Inflammatory macrophage treated with lipopolysaccharide for 1 hour (primary cell): ENCODE measurements around the gene ERN1.

ENCODE experiments used
- DNase-seq, 2 donors: peaks; one replicate each; pipeline ENCODE4 v3.0.0-alpha.2; 2020 to 2022

The ERN1 gene

DNA sequence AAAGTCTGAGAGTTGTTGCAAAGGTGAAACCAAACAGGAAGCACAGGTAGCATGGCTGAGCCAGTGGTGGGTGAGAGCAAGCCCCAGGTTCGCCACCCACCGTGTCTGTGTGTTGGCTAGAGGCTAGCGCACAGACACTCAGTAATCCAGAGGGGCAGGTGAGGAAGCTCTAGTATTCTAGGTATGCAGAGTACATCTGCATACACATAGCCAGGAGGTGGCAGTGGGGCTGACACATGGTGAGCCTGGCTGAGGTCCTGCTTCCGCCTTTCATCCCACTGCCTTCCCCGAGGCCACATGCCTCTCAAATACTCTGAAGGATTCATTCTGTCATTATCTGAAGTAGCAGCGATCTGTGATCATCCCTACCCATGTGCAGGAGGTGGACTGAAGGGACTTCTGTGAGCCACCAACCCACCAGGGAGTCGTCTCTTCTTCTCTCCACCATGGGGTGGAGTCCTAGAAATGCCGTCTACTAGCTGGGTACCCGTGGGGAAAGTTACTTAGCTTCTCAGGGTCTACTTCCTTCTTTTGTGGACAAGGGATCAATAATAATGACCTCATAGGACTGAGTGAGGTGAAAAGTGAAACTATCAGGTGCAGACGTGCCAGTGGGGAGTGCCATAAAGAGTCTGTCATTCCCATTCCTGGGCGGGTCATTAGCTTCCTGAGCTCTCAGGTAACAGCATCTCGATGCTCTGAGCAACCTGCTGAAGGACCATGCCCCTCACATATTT is 73.5 kb downstream of the ERN1 start:
- no peak for DNase-seq

DNA sequence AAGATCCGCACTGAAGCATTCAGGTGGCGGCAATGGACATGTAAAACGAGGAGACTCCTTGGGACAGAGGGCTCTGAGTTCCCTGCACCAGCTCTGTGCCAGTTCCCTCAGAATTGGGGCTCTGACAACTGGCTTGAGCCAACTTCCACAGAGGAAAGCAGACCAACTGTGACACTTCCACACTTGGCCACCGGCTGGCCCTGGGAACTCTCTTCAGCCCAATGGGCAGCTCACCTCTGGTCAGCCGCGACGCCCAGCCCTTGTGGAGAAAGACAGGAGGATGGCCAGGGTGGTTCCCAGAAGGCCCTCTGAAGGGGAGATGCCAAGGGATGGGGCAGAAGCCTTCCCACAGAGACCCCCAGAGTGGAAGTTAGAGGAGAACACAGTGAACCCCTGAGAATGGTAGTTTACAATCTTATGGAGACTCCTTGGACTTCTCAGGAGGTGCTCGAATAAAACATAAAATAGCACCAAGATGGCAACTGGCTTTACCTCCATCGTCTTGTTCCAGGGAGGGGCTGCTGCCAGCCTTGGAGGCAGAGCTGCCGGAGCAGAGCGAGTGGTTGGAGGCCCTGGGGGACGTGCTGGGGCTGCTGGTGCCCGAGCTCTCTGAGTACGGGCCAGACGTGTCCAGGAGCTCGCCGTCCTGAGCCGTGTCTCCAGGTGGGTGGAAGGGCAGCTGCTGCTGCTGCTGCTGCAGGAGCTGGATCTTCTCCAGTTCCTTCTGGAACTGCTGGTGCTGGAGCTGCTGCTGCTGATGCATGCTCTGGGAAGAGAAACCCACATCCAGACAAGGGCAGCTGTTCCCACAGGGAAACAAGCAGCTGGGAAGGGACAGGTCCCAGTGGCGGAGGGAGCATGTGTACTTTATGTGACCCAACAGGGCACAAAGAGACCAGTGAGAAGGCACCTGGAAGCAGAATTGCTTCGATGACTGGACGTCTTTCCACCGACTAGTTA is 74.5 kb downstream of the ERN1 start:
- DNase-seq = no peak

DNA sequence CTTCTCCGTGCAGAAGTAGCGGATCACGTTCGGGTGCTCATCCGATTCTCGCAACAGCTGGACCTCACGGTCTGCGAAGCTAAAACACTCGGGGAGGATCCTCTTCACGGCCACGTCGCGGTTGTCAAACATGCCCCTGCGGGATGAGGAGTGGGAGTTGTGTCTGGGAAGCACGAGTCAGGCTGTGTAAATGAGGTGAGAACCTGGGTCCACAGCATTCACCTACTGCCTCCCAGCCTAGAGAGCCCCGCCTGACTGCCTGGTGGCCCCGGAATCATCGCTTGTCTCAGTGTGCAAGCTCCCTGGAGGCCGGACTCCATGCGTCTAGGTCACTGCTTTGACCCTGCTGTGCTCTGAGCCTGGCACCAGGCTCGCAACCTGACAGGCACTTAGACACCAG is 75.6 kb downstream of the ERN1 start:
- DNase-seq = no peak

DNA sequence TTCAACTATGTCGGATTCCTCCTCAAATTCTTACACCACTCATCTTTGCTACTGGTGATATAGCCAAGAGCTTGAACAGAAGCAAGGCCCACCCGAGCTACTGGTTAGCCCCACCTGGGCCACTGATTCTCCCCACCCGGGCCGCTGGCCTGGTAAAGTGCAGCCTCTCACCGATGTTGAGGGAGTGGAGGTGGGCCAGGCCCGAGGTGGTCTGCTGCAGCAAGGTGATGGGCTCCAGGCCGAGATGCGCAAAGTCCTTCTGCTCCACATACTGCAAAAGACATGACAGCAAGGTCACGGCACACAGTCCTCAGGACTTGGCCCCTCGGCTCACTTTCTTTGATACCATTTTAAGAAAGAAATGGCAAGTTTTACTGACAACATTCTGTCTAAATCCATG is 76.8 kb downstream of the ERN1 start:
- DNase-seq = no peak

DNA sequence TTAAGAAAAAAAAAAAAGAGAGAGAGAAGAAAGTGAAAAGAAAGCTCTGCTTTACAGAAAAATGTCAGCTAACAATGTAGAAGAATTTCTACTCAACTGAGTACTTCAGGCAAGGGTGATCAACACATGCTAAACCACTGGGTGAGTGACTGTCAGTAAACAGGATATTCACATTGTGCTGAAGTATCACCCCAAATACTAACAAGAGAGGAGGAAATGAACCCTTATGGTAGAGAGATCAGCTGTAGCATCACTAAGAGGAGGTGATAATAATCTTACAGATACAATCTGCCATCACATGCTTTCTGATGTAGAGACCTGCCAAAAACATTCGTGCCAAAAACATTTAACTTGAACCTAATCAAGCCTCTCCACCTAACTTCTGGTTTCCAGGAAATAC is 78.8 kb downstream of the ERN1 start:
- no peak for DNase-seq

DNA sequence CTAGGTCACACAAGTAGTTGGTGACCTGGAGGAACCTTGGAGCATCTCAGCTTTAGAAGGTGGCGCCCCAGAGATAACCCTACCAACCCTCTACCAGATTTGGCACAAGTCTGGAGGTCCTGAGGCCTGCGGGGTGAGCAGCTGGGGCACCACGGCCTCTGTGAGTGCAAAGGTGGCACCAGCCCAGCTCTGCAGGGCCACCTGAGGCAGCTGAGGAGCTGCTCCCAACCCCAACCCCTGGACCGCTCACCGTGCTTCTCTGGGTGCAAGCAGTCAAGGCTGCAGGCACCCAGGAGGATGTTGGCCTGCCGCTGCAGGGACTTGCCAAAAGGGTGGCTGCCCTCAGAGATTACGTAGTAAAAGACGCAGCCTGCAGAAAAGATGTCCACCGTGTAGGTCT is 81.1 kb downstream of the ERN1 start:
- no peak for DNase-seq

DNA sequence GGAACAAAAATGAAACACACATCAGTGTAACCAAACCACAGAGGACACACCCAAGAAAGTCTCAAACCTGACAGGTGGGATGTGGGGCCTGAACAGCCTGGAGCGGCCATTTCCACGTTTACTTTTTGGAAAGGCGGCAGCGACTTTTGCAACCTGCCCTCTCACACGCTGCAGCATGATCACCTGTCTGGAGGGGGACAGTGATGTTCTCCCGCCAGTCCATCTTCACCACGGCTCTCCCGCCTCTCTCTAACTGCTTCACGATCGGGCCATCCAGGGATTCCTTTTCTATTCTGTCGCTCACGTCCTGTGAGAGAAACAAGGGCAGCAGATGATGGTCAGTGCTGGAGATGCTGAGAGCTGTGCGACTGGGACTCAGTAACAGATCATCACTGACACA is 84.8 kb downstream of the ERN1 start:
- DNase-seq = no peak

DNA sequence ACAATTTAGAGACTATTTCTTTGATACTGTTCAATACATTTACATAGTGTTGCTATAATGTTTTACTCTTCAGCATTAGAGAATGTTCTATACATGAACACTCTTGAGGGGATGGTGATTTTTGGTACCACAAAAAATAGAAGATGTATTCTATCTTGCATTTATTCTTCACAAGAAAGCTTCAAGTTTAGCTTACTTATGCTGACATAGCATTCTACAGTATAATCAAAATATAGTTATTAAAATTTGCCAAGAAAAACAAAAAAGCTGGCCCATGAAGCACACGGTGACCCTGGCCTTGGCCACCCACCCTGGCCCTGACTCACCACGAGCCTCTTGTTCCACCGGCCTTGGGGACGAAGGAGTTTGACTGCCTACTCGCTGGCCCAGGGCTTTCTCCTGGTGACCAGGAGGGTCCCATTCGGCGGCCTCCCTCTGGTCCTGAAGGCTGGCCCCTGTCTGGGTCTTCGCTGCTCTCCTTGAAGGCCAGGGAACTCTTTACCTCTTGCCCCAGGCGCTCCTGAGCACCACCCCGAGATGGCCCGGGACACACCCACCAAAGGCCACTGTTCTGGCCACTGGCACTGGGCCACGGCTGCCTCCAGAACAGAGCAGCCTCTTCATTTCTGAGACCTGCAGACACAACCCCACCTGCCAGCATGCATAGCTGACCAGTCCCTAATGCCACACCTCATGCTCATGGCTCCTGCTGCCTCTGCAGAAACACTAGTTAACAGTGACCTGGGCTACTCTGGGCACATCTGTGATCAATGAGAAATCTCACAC is 87.1 kb downstream of the ERN1 start:
- DNase-seq = no peak

DNA sequence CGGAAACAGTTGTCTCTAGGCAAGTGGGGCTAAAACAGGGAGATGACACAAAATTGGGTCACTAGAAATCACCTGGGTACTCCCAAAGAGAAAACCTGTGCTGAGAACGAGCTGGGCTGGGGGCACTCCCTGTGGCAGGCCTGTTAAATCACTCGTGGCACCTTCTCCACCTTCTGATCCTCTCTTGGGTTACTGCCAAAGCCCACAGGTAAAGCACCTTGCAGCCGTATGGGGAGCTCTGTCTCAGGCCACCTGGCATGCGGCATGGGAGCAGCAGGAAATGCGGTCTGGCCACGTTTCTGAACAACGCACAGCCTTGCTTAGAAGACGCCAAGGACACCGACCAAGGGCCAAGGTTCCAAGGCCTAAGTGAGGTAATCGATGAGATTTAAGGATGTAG is 88.0 kb downstream of the ERN1 start:
- no peak for DNase-seq

DNA sequence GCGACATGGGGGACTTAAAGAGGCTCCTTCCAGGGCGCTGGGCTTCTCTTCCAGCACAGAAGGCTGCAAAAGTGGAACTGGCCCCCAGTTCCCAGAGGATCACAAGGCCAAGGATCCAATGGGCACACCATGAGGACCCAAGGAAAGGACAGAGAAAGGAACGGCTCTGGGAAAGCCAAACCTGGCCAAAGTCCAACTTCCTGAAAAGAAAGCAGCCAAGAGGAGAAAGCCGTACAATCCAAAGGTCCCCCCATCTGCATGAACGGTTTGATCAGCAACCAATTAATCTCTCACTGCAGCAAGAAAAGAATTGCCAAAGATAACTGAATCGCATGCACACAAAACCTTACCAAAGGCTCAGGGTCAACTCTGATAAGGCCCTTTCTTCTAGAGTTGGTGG is 89.7 kb downstream of the ERN1 start:
- DNase-seq = no peak

DNA sequence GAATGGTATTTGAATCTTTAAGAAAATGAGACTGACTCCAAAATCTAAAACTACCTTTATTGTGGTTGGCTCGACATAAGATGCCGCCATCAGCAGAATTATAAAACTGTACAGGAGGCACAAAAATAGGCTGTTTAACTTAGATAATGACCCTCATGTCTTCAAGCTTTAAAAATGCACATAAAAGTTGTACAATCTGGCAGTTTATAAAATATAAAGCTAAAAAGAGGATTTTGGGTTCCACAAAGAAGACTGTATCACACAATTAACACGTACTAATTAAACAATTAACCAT is 90.9 kb downstream of the ERN1 start:
- no peak for DNase-seq

DNA sequence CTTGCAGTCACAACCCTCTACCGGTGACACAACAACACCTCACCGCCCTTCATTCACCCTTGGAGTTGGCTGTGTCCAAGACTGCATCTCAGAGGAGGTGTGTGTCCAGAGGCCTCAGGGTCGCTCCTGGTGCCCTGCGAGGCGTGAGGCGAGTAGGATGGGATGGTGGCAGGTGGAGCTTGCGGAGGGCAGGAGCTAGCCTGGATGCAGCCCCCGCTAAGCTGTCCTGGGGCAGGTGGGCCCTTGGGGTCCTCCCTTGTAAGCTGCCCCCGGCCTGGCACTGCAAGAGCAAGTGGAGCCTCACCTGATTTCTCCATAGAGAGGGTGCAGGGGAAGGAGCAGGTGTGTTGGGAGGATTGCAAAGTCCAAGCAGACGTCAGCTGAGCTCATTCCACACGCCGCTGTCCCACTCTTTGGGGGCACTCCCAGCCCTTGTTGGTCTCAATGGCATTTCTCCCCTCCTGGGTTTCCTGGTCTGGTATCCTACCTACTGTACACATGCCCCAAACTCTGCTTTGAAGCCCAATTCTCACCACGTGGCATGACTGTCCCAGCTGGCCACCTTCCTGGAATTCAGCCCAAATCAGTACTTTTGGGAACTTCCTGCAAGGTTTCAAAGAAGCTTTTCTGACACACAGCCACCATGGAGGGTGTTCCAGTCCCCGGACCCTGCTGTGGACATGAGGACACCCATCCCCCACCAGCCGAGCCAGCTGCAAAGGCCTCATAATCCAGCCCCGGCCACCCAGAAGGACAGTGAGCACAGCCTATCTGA is 91.4 kb downstream of the ERN1 start:
- no peak for DNase-seq

DNA sequence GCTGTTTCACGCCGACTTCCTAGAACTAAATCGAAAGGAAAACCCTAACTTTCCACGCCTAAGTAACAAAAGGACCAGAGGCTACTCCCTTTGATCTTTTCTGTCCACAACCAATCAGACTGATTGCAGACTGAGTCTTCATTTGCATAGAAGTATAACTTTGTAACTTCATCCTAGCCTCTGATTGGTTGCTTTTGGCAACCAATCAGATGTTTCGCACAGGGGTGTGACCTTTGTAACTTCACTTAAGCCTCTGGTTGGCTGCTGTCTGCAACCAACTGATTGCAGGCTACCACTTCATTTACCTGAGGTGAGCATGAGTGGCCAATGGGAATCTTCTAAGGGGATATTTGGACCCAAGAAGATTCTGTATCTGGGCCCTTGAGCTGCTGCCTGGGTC is 92.1 kb downstream of the ERN1 start:
- no peak for DNase-seq

DNA sequence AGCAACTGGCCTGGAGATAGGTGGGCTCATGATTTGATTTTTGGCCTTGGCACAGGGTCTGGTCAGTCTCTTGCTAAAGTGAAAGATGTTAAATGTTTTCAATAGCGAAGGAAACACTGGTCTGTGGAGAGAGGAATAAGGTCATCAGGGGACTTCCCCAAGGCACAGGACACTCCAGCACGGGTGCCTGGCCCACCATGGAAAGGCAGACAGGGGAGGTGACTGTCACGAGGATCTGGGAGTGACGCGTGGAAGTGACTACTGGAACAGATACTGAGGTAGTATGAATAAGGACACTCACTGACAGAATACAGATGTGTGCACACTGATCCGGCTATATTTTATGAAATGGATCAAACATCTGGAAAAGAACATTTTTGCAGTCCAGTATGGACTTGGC is 92.8 kb downstream of the ERN1 start:
- no peak for DNase-seq

DNA sequence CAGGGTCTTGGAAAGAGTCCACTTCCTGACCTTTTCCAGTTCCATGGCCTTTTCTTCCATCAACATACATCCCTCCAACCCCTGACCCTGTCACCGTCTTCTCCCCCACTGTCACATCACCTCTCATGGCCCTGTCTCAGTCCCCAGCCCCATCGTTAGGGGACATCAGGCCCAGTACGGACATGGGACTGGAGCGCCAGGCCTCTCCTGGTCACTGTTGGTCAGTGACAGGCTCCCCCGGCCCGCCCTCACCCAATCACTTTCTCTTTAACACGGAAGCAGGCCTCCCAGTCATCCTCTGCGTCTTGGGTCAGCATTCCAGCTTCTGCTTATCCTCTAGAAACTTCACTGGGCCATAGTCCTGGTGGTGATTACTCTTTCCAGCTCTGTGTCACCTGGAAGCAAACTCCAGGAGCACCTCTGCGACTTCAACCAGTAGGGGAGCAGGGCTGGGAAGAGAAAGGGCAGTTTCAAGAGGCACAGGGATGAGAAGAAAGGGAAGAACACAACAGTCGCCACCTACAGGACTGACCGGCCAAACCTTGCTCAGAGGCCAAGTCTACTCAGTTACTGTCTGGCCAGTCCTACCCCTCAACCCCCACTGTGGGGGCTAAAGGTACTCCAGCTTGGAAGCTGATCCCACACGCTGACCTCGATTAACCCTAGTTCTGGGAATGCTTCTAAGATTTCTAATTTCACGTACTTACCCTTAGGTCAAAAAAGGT is 93.6 kb downstream of the ERN1 start:
- DNase-seq = no peak

DNA sequence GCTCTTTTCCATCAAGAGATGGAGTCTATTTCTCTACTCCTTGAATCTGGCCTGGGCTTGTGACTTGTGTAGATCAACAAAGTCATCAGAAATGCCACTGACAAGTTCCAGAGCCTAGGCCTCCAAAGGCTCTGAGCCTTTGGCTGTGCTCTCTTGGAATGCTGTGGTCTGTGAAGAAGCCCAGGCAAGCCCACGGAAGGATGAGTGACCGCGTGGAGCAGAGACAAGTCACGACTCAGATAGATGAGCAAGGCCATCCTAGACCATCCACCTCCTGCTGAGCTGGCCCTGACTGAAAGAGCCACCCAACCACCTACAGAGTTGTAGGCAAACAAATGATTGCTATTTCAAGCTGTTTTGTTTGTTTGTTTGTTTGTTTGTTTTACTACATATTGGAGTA is 97.9 kb downstream of the ERN1 start:
- DNase-seq = no peak

DNA sequence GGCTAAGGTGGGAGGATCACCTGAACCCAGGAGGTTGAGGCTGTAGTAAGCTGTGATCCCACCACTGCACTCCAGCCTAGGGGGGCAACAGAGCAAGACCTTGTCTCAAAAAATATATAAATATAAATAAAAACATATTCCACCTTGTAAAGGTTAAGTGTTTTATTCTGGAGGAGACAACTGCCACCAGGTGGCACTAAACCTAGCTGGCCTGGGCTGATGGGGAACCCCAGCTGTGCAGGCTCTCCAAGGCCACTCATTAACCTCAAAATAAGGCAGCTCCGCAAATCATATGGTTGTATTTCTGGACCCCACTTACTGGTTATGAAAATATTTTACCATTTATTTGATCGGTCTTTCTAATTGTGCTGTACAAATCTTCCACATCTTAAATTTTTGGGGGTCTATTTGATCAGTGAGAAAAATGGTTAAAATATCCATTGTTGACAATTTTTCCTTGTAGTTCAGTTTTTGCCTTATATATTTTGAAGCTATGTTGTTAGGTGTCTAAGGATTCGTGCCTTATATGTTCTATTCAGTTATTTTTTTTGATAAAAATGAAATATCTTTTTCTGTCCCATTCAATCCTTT is 101.0 kb downstream of the ERN1 start:
- DNase-seq = peak; percentile 55 to 83

DNA sequence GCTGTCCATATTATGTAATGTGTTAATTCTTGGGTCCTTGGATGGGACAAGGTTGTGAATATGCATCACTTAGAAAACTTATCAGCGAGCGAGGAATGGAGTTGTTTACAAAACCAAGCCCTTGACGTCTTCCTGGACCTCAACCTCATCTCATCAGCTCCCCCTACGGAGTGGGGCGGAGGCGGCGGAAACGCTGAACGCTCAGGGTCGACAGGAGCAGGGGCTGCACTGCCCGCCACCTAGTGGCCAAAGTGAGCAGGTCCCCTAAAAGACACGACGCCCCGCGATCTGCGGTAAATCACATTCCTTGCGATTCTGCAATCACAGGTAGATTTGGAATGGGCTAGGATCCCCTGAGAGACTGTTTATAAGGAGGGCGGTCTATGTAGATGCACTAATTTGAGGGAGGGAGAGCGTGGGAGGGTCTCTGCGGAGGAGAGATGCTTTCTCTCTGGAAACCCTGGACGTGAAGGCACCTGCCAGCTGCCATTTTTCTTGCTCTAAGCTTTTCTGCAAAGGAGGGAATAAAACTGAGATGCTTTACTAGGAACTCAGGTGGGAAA is 104.1 kb downstream of the ERN1 start:
- peak in 1 of 2 donors; percentile 73 for DNase-seq

DNA sequence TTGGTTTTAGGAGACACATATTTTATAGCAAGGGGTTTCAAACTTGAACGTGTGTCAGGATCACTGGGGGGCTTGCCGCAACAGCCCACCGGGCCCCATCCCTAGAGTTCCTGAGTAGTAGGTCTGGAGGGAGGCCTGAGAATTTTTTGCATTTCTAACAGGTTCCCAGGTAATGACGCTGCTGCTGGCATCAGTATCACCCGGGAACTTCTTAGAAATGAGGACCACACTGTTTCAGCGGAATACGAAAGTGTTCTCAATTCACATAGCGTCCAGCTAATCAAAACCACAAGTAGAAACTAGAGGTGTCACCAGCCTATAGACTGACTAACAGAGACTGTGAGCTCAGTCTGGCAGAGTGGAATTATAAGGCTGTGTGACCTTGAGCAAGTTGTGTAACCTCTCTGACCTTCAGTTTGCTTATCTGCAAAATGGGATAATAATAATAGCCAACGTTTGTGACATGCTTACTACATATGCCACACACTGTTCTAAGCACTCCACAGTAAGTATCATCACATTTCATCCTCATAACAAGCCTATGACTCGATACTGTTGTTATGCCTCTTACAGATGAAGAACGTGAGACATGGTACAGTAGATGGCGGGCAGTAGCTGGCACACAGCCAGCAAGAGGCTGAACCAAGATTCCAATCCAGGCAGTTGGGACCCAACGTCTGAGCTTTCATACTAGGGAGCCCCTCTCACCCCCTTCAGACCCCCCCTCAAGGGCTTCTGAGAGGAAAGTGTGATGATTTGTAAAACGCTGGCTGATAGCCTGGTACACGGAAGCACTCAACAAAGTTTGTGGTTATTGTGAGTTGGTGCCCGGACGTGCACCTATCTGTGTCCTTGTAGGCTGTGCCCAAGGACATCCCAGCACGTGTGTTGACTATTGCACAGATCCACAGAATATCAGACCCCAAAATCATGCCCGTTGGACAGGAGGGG is 104.9 kb downstream of the ERN1 start:
- no peak for DNase-seq

DNA sequence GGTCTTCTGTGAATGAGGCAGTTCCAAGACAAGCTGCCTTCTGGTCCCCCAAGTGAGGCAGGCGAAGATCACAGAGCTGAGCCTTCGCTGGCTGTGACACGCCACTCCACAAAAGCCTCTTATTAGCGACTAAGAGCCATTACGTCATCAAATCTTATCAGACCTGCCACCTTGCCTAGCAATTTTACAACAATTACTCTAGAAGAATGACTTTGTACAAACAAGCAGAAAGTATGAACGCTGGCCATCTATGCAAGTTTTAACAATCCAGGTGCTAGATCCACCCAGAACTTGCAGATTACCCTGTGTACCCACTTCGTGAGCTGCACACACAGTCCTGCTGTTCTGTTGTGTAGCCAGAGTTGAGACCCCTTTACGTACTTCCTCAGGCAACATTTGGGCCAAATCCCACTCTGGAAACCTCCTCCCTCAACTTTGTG is 105.7 kb downstream of the ERN1 start:
- DNase-seq = no peak
